HepG2 (cell line): ENCODE results near the gene C16orf95. TPM values are rescaled to one million over a fixed set of nuclear protein-coding genes. Genes with fewer than 3 reads are reported as not detected.

ENCODE experiments used
- ATAD3A ChIP-seq: sonication (generic); formaldehyde crosslinking; IDR thresholded peaks from 2 replicates; pipeline ENCODE4 v1.4.0; 2020; ENCODE audit warnings: missing genetic modification reagents
- BRD4 ChIP-seq: sonication (generic); formaldehyde crosslinking; IDR thresholded peaks from 2 replicates; pipeline ENCODE4 v1.4.0; 2020; ENCODE audit warnings: missing genetic modification reagents
- CAMTA2 ChIP-seq: sonication (generic); formaldehyde crosslinking; IDR thresholded peaks from 2 replicates; pipeline ENCODE4 v1.4.0; 2020; ENCODE audit warnings: mild to moderate bottlenecking, missing genetic modification reagents, borderline replicate concordance
- CENPT ChIP-seq: sonication (generic); formaldehyde crosslinking; IDR thresholded peaks from 2 replicates; pipeline ENCODE4 v1.8.0; 2022; ENCODE audit warnings: low read depth, mild to moderate bottlenecking, moderate library complexity, missing genetic modification reagents
- HOXA5 ChIP-seq: sonication (generic); formaldehyde crosslinking; IDR thresholded peaks from 2 replicates; pipeline ENCODE4 v1.4.0; 2020; ENCODE audit warnings: missing genetic modification reagents
- JARID2 ChIP-seq: sonication (generic); formaldehyde crosslinking; IDR thresholded peaks from 2 replicates; pipeline ENCODE4 v1.8.1; 2023; ENCODE audit warnings: missing genetic modification reagents, inconsistent platforms; ENCODE audit not compliant: insufficient replicate concordance
- MAFK ChIP-seq, 2 experiments: IDR thresholded peaks in 1 of 2; conservative IDR thresholded peaks in 1 of 2; 2 replicates each; pipeline ENCODE4 v1.6.1; 2011; ENCODE audit warnings: improper control_type of control experiment in 2 of 2, low read length in 2 of 2
- NAIF1 ChIP-seq: sonication (generic); formaldehyde crosslinking; IDR thresholded peaks from 2 replicates; pipeline ENCODE4 v1.5.0; 2020; ENCODE audit warnings: mild to moderate bottlenecking, missing genetic modification reagents, borderline replicate concordance
- RAD21 ChIP-seq: fragments of 450-650 bp; formaldehyde crosslinking; IDR thresholded peaks from 2 replicates; pipeline ENCODE4 v1.5.0; 2020; ENCODE audit warnings: mild to moderate bottlenecking
- SALL2 ChIP-seq: sonication (generic); formaldehyde crosslinking; IDR thresholded peaks from 2 replicates; pipeline ENCODE4 v1.8.1; 2023; ENCODE audit warnings: mild to moderate bottlenecking, missing genetic modification reagents, inconsistent platforms
- SMARCC2 ChIP-seq: fragments of 450-650 bp; IDR thresholded peaks from 2 replicates; pipeline ENCODE4 v1.6.1; 2017; ENCODE audit warnings: antibody characterized with exemption, mild to moderate bottlenecking
- SP4 ChIP-seq: sonication (generic); formaldehyde crosslinking; IDR thresholded peaks from 2 replicates; pipeline ENCODE4 v1.8.1; 2023; ENCODE audit warnings: mild to moderate bottlenecking, missing genetic modification reagents
- TBP ChIP-seq: sonication (generic); formaldehyde crosslinking; IDR thresholded peaks from 2 replicates; pipeline ENCODE4 v1.5.0; 2020; ENCODE audit warnings: missing genetic modification reagents
- U2AF2 ChIP-seq: fragments of 200-400 bp; formaldehyde crosslinking; IDR thresholded peaks from 2 replicates; pipeline ENCODE4 v1.6.1; 2017; ENCODE audit warnings: low read depth, mild to moderate bottlenecking, low read length
- YEATS4 ChIP-seq: sonication (generic); formaldehyde crosslinking; IDR thresholded peaks from 2 replicates; pipeline ENCODE4 v1.4.0; 2020; ENCODE audit warnings: missing genetic modification reagents, borderline replicate concordance
- ZNF207 ChIP-seq: fragments of 450-650 bp; IDR thresholded peaks from 2 replicates; pipeline ENCODE4 v1.6.1; 2016; ENCODE audit warnings: antibody characterized with exemption, borderline replicate concordance
- ZNF225 ChIP-seq: sonication (generic); formaldehyde crosslinking; IDR thresholded peaks from 2 replicates; pipeline ENCODE4 v1.4.0; 2020; ENCODE audit warnings: mild to moderate bottlenecking, missing genetic modification reagents
- ZNF3 ChIP-seq: IDR thresholded peaks from 2 replicates; pipeline ENCODE4 v1.7.0; 2017; ENCODE audit warnings: inconsistent platforms
- ZNF605 ChIP-seq: sonication (generic); formaldehyde crosslinking; IDR thresholded peaks from 2 replicates; pipeline ENCODE4 v1.8.0; 2022; ENCODE audit warnings: mild to moderate bottlenecking, missing genetic modification reagents
- ZSCAN9 ChIP-seq: IDR thresholded peaks from 2 replicates; pipeline ENCODE4 v1.6.1; 2016; ENCODE audit warnings: borderline replicate concordance
- polyA plus RNA-seq, 8 experiments: library from polyadenylated mRNA; depleted of rRNA in 3 of 8; stranded (reverse) in 7 of 8; unstranded in 1 of 8; fragments of >200 nt; fragmentation: Illumina TruSeq in 4 of 8; extraction: Trizol in 4 of 8; gene quantifications; 2 replicates each; pipeline versions ENCODE4 v1.2.1 to v1.2.3, GENCODE V29; 2011 to 2016; ENCODE audit warnings: low read depth in 4 of 8, missing spikeins in 1 of 8, mixed read lengths in 1 of 8; ENCODE audit not compliant: insufficient read depth in 1 of 8
- total RNA-seq, 5 experiments: library from RNA; depleted of rRNA; stranded (reverse); fragments of >200 nt; fragmentation: Illumina TruSeq; extraction: Trizol; gene quantifications; 2 replicates each; pipeline ENCODE4 v1.2.3, GENCODE V29; 2016; ENCODE audit warnings: low read depth in 1 of 5
- TF ChIP-seq, protein P1 (sequence below): sonication (generic); formaldehyde crosslinking; conservative IDR thresholded peaks from 2 replicates; pipeline ENCODE4 v1.8.0; 2022; ENCODE audit warnings: low read depth, missing genetic modification reagents
- TF ChIP-seq, protein P2 (sequence below): fragments of 450-650 bp; IDR thresholded peaks from 2 replicates; pipeline ENCODE4 v1.6.1; 2017
- TF ChIP-seq, protein P3 (sequence below): sonication (generic); formaldehyde crosslinking; IDR thresholded peaks from 2 replicates; pipeline ENCODE4 v1.5.0; 2020; ENCODE audit warnings: mild to moderate bottlenecking, missing genetic modification reagents, borderline replicate concordance
- TF ChIP-seq, protein P4 (sequence below): IDR thresholded peaks from 2 replicates; pipeline ENCODE4 v1.6.1; 2016; ENCODE audit warnings: missing biosample characterization, missing genetic modification reagents, low read depth

The C16orf95 gene
- total and polyA plus RNA-seq, 2 of the 13 experiments (the other 11 are each of a cell fraction or from before 2014, with no cell fraction given) = 2.8 to 8.6 TPM

DNA sequence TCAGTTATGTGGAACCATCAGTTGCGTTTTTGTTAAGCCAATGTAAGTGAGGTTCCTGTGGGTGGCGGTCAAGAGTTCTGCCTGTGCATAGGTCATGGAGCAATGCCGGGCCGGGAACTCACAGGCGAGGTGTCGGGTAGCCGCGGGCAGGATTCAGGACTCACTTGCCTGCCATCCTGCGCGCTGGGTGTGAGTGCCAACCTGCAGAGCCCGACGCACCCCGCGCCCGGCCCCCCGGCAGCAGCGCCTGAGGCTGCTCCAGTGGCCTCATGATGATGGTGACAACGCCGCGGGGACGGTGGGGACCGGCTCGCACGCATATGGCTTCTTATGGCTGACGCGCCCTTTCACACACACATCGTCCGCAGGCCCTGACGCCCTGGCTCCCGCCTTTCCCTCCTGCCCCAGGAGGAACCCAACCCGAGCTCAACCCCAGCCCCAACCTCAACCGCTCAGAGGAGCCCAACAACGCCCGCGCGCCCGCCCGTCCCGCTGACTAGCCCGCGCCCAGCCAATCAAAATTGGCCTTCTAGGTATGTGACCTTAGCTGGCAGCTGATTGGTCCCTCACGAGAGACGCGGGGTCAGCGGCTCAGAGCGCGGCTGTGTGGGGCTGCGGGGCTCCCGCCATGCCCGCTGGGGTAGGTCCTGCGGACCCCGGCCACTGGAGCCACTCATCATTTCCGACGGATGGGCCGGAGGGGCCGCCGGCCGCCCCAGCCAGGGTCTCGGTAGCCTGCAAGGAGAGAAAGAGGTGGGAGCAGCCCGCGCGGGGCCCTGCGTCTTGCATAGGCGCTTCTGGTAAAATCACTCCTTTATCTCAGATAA lies at the start of gene C16orf95 (continued):
- TF ChIP-seq NAIF1 (CRISPR knock-in tag) (peak; percentile 87), YEATS4 (CRISPR knock-in tag) (peak; percentile 95), BRD4 (peak; percentile 74; the same call in 1 of the 2 replicates), SP4 (CRISPR knock-in tag) (peak; percentile 73), ZNF605 (CRISPR knock-in tag) (peak; percentile 88), TBP (CRISPR knock-in tag) (no peak), SMARCC2 (no peak), CENPT (CRISPR knock-in tag) (0 out of 2 replicates have a peak, but pooled peaks have one; percentile 58), ATAD3A (CRISPR knock-in tag) (0 out of 2 replicates have a peak, but pooled peaks have one; percentile 76), ZNF207 (no peak), RAD21 (CRISPR knock-in tag) (peak; percentile 79), MAFK (conservative IDR thresholded peaks at IDR 0.05 in 1 of 2, IDR thresholded peaks at IDR 0.05 in 1 of 2; ENCODE audit: low read length in 2 of 2) (no peak), JARID2 (CRISPR knock-in tag) (no peak), CAMTA2 (CRISPR knock-in tag) (peak; percentile 32; the same call in 1 of the 2 replicates), ZNF3 (CRISPR knock-in tag) (peak; percentile 84), ZSCAN9 (CRISPR knock-in tag) (peak; percentile 70; the same call in 1 of the 2 replicates), HOXA5 (CRISPR knock-in tag) (0 out of 2 replicates have a peak, but pooled peaks have one; percentile 70), SALL2 (CRISPR knock-in tag) (no peak), U2AF2 (no peak), ZNF225 (peak; percentile 88)
- TF ChIP-seq, protein P1, sequence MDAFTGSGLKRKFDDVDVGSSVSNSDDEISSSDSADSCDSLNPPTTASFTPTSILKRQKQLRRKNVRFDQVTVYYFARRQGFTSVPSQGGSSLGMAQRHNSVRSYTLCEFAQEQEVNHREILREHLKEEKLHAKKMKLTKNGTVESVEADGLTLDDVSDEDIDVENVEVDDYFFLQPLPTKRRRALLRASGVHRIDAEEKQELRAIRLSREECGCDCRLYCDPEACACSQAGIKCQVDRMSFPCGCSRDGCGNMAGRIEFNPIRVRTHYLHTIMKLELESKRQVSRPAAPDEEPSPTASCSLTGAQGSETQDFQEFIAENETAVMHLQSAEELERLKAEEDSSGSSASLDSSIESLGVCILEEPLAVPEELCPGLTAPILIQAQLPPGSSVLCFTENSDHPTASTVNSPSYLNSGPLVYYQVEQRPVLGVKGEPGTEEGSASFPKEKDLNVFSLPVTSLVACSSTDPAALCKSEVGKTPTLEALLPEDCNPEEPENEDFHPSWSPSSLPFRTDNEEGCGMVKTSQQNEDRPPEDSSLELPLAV = no peak
- TF ChIP-seq, protein P2, sequence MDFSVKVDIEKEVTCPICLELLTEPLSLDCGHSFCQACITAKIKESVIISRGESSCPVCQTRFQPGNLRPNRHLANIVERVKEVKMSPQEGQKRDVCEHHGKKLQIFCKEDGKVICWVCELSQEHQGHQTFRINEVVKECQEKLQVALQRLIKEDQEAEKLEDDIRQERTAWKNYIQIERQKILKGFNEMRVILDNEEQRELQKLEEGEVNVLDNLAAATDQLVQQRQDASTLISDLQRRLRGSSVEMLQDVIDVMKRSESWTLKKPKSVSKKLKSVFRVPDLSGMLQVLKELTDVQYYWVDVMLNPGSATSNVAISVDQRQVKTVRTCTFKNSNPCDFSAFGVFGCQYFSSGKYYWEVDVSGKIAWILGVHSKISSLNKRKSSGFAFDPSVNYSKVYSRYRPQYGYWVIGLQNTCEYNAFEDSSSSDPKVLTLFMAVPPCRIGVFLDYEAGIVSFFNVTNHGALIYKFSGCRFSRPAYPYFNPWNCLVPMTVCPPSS = no peak
- TF ChIP-seq, protein P3, sequence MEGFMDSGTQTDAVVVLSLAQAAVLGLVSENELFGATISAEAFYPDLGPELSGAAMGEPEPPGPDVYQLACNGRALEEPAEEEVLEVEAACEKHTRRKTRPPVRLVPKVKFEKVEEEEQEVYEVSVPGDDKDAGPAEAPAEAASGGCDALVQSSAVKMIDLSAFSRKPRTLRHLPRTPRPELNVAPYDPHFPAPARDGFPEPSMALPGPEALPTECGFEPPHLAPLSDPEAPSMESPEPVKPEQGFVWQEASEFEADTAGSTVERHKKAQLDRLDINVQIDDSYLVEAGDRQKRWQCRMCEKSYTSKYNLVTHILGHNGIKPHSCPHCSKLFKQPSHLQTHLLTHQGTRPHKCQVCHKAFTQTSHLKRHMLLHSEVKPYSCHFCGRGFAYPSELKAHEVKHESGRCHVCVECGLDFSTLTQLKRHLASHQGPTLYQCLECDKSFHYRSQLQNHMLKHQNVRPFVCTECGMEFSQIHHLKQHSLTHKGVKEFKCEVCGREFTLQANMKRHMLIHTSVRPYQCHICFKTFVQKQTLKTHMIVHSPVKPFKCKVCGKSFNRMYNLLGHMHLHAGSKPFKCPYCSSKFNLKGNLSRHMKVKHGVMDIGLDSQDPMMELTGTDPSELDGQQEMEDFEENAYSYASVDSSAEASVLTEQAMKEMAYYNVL (CRISPR knock-in tag) = no peak
- TF ChIP-seq, protein P4, sequence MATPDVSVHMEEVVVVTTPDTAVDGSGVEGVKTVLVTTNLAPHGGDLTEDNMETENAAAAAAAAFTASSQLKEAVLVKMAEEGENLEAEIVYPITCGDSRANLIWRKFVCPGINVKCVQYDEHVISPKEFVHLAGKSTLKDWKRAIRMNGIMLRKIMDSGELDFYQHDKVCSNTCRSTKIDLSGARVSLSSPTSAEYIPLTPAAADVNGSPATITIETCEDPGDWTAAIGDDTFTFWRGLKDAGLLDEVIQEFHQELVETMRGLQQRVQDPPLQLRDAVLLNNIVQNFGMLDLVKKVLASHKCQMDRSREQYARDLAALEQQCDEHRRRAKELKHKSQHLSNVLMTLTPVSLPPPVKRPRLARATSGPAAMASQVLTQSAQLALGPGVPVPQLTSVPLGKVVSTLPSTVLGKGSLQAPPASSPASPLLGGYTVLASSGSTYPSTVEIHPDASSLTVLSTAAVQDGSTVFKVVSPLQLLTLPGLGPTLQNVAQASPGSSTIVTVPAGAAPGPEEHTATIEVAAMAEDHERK = peak; percentile 52; the same call in 1 of the 2 replicates
